HCT116 (cell line): ENCODE measurements around the gene SLC38A8. TPM values are rescaled to one million over a fixed set of nuclear protein-coding genes. Genes with fewer than 3 reads are reported as not detected.

Source experiments
- ATAC-seq: fragments of 200-7000 bp; cut with Tn5 transposase; 2 replicates; pipeline ENCODE4 v1.9.1; 2020; ENCODE audit warnings: mild to moderate bottlenecking, moderate library complexity
- BruUV-seq: library from RNA; stranded (reverse); fragments of 400-500 nt; replicated peaks from 2 replicates; lab custom pipeline; 2021; lab: Mats Ljungman, UMichigan
- CTCF ChIA-PET: fragments of 300-600 bp; sonication (Branson Sonifier 250); formaldehyde crosslinking; loops from one replicate; lab custom pipeline; 2021; ENCODE audit warnings: antibody characterized with exemption; lab: Charles Lee
- POLR2A ChIA-PET: fragments of 300-600, 350-600 bp; sonication (Branson Sonifier 250); formaldehyde crosslinking; loops from one replicate; lab custom pipeline; 2021; ENCODE audit warnings: antibody characterized with exemption; lab: Charles Lee
- RAD21 ChIA-PET, 2 experiments: fragments of 300-600 bp; sonication (Branson Sonifier 250); formaldehyde crosslinking; loops; one replicate each; lab custom pipeline; 2023; ENCODE audit warnings: low total read pairs in 2 of 2; ENCODE audit not compliant: uncharacterized antibody in 2 of 2, unreplicated experiment in 2 of 2, low non-redundant PET in 1 of 2; lab: Charles Lee
- DNase-seq: peaks from one replicate; pipeline ENCODE4 v3.0.0-alpha.2; 2010; ENCODE audit warnings: low read depth, low spot score
- H2AFZ ChIP-seq: fragments of 200-600 bp; shearing (Covaris generic), sonication (generic); 2 replicates; pipeline ENCODE4 v1.6.1; 2017; ENCODE audit warnings: low read depth, mixed run types, mixed read lengths, antibody characterized with exemption, low read length; ENCODE audit not compliant: poor library complexity, severe bottlenecking
- H3K27ac ChIP-seq: 2 replicates; pipeline ENCODE4 v1.5.1; 2012; ENCODE audit warnings: low read depth, low read length
- H3K27me3 ChIP-seq: fragments of 200-600 bp; sonication (generic); 2 replicates; pipeline ENCODE4 v1.6.1; 2016; ENCODE audit warnings: mixed run types, low read length, mixed read lengths; ENCODE audit not compliant: insufficient read depth
- H3K36me3 ChIP-seq, 2 experiments: fragments of 200-500 bp in 1 of 2; fragments of 200-600 bp in 1 of 2; sonication (Bioruptor generic) in 1 of 2; sonication (generic) in 1 of 2; 2 replicates each; pipeline versions ENCODE4 v1.5.1 to v1.6.1; 2014 to 2016; ENCODE audit warnings: low read length in 2 of 2, inconsistent platforms in 1 of 2, mixed read lengths in 1 of 2, mixed run types in 1 of 2; ENCODE audit not compliant: insufficient read depth in 2 of 2, control insufficient read depth in 1 of 2
- H3K4me1 ChIP-seq, 2 experiments: fragments of 200-600 bp in 1 of 2; sonication (generic) in 1 of 2; 2 replicates each; pipeline versions ENCODE4 v1.5.1 to v1.6.1; 2012 to 2017; ENCODE audit warnings: low read length in 2 of 2, inconsistent platforms in 1 of 2, mild to moderate bottlenecking in 1 of 2, mixed read lengths in 1 of 2, mixed run types in 1 of 2, moderate library complexity in 1 of 2; ENCODE audit not compliant: insufficient read depth in 2 of 2, control insufficient read depth in 1 of 2
- H3K4me2 ChIP-seq: fragments of 200-600 bp; sonication (generic); 2 replicates; pipeline ENCODE4 v1.6.1; 2017; ENCODE audit warnings: mixed run types, low read length, mixed read lengths
- H3K4me3 ChIP-seq, 2 experiments: fragments of 200-600 bp in 1 of 2; sonication (generic) in 1 of 2; replicated peaks in 1 of 2; 2 replicates each; pipeline ENCODE4 v1.5.1; 2011 to 2016; ENCODE audit warnings: low read length in 2 of 2, control low read depth in 1 of 2, low read depth in 1 of 2, mild to moderate bottlenecking in 1 of 2, mixed read lengths in 1 of 2, mixed run types in 1 of 2
- H3K79me2 ChIP-seq: fragments of 200-600 bp; sonication (generic); 2 replicates; pipeline ENCODE4 v1.6.1; 2017; ENCODE audit warnings: mild to moderate bottlenecking, mixed run types, low read length, moderate library complexity, mixed read lengths; ENCODE audit not compliant: insufficient read depth
- H3K9ac ChIP-seq: fragments of 200-600 bp; sonication (generic); 2 replicates; pipeline ENCODE4 v1.6.1; 2016; ENCODE audit warnings: low read length, mixed read lengths
- H3K9me2 ChIP-seq: fragments of 200-600 bp; sonication (generic), shearing (Covaris generic); 2 replicates; pipeline ENCODE4 v1.6.1; 2017; ENCODE audit warnings: mixed run types, mild to moderate bottlenecking, moderate library complexity; ENCODE audit not compliant: insufficient read depth
- H3K9me3 ChIP-seq, 2 experiments: fragments of 200-500 bp in 1 of 2; fragments of 200-600 bp in 1 of 2; sonication (Bioruptor generic) in 1 of 2; sonication (generic) in 1 of 2; 2 replicates each; pipeline ENCODE4 v1.6.1; 2014 to 2017; ENCODE audit warnings: low read length in 2 of 2, mixed read lengths in 2 of 2, inconsistent platforms in 1 of 2, low read depth in 1 of 2, mild to moderate bottlenecking in 1 of 2, mixed run types in 1 of 2, moderate library complexity in 1 of 2; ENCODE audit not compliant: control insufficient read depth in 1 of 2, insufficient read depth in 1 of 2
- H4K20me1 ChIP-seq: fragments of 200-600 bp; sonication (generic), shearing (Covaris generic); 2 replicates; pipeline ENCODE4 v1.6.1; 2017; ENCODE audit warnings: mixed run types, mild to moderate bottlenecking, moderate library complexity; ENCODE audit not compliant: insufficient read depth
- ATF3 ChIP-seq: IDR thresholded peaks from 2 replicates; pipeline ENCODE4 v1.6.1; 2012
- CBX3 ChIP-seq: IDR thresholded peaks from 2 replicates; pipeline ENCODE4 v1.6.1; 2012; ENCODE audit warnings: low read depth
- CEBPB ChIP-seq: IDR thresholded peaks from 2 replicates; pipeline ENCODE4 v1.6.1; 2012; ENCODE audit warnings: low read depth
- CTCF ChIP-seq, 3 experiments: fragments of 200-600 bp in 1 of 3; sonication (generic) in 1 of 3; IDR thresholded peaks in 2 of 3; conservative IDR thresholded peaks in 1 of 3; 2 replicates each; pipeline ENCODE4 v1.5.1; 2012 to 2017; ENCODE audit warnings: low read depth in 2 of 3, low read length in 2 of 3, antibody characterized with exemption in 1 of 3, borderline replicate concordance in 1 of 3, control low read depth in 1 of 3, mild to moderate bottlenecking in 1 of 3, mixed read lengths in 1 of 3, mixed run types in 1 of 3, moderate library complexity in 1 of 3; ENCODE audit not compliant: insufficient read depth in 1 of 3
- EGR1 ChIP-seq: IDR thresholded peaks from 2 replicates; pipeline ENCODE4 v1.6.1; 2012; ENCODE audit warnings: low read depth
- EZH2 ChIP-seq: fragments of 200-600 bp; sonication (generic); IDR thresholded peaks from 2 replicates; pipeline ENCODE4 v1.6.1; 2017; ENCODE audit warnings: antibody characterized with exemption, mixed run types
- FOSL1 ChIP-seq: IDR thresholded peaks from 2 replicates; pipeline ENCODE4 v1.6.1; 2012; ENCODE audit warnings: low read depth
- JUND ChIP-seq: IDR thresholded peaks from 2 replicates; pipeline ENCODE4 v1.6.1; 2012
- POLR2AphosphoS5 ChIP-seq: IDR thresholded peaks from 2 replicates; pipeline ENCODE4 v1.6.1; 2011; ENCODE audit warnings: mild to moderate bottlenecking, low read depth, low read length, moderate library complexity
- REST ChIP-seq: IDR thresholded peaks from 2 replicates; pipeline ENCODE4 v1.6.1; 2012; ENCODE audit warnings: low read depth
- SIN3A ChIP-seq: IDR thresholded peaks from 2 replicates; pipeline ENCODE4 v1.6.1; 2012; ENCODE audit warnings: low read depth
- SP1 ChIP-seq: IDR thresholded peaks from 2 replicates; pipeline ENCODE4 v1.6.1; 2012; ENCODE audit warnings: low read depth
- ZFX ChIP-seq: fragments of 450-650 bp; IDR thresholded peaks from 2 replicates; pipeline ENCODE4 v1.6.1; 2017
- ZNF274 ChIP-seq: fragments of 200-500 bp; sonication (Bioruptor generic); IDR thresholded peaks from 2 replicates; pipeline ENCODE4 v1.6.1; 2014; ENCODE audit warnings: mild to moderate bottlenecking, low read depth, low read length, inconsistent platforms
- intact Hi-C: fragments of 100-400 bp; cut with micrococcal nuclease; formaldehyde crosslinking; loops from 2 replicates; pipeline ENCODE4 v1.10.0; 2022
- total RNA-seq: library from RNA; stranded (reverse); gene quantifications from one replicate; pipeline ENCODE4 v1.2.1, GENCODE V29; 2021; ENCODE audit not compliant: unreplicated experiment

The SLC38A8 gene
- total RNA-seq, 1 experiment from 2014 or later, result not detected

- Histone ChIP-seq H3K27ac (no peak overlapping the region), H3K9me2 (no peaks in the 10 kb centered on the region), H2AFZ (no peak overlapping the region), H3K27me3 (no peaks in the 10 kb centered on the region; the same call in 1 of the 2 replicates), H4K20me1 (no peaks in the 10 kb centered on the region)
- TF ChIP-seq SP1 (no peak), SIN3A (no peak), ZNF274 (no peak), CBX3 (no peak), CTCF (IDR thresholded peaks at IDR 0.05 in 2 of 3, conservative IDR thresholded peaks at IDR 0.05 in 1 of 3; ENCODE audit: borderline replicate concordance in 1 of 3, insufficient read depth in 1 of 3, low read depth in 2 of 3, low read length in 2 of 3) (no peak), ZFX (no peak), POLR2AphosphoS5 (no peak), FOSL1 (no peak), JUND (no peak), EGR1 (no peak), CEBPB (no peak), ATF3 (no peak), EZH2 (no peak), REST (no peak)
- TF ChIP-seq, all 23 proteins: peak for 0
- ChIA-PET RAD21 (interaction anchor here in 1 of 2 experiments (0.6 kb wide), 1 partner anchor 165 kb away, joined by 3 read pairs; no protein-coding TSS in a partner anchor), POLR2A (no interaction called here), CTCF (no interaction called here)
- no peak overlapping the region for H3K4me3 ChIP-seq
- BruUV-seq, result no TSS peak
- ATAC-seq (no peak), DNase-seq (no peak)
- intact Hi-C loops, result no loop called here
- H3K9ac ChIP-seq, result no peak overlapping the region
- H3K79me2 ChIP-seq, result no peaks in the 10 kb centered on the region
- H3K4me2 ChIP-seq, result no peak overlapping the region
- no peaks in the 10 kb centered on the region for H3K4me1 ChIP-seq
- H3K36me3 ChIP-seq, result no peaks in the 10 kb centered on the region
- peaks cover 8 to 11% of the 10 kb centered on the region in 2 experiments; a peak in 2 of 4 replicates for H3K9me3 ChIP-seq
Observed at GRCh38 chr16:83977056-83977815, 65.4 kb downstream of the SLC38A8 start.
